GM19238 (cell line): ENCODE results near the gene FCRL2.
A peak's percentile ranks its signal among the peaks of the same experiment; 100 is the strongest.

Experiments
- DNase-seq: peaks from one replicate; pipeline ENCODE4 v3.0.0; 2011; ENCODE audit warnings: low spot score; ENCODE audit not compliant: insufficient read length

FCRL2 gene, protein sequence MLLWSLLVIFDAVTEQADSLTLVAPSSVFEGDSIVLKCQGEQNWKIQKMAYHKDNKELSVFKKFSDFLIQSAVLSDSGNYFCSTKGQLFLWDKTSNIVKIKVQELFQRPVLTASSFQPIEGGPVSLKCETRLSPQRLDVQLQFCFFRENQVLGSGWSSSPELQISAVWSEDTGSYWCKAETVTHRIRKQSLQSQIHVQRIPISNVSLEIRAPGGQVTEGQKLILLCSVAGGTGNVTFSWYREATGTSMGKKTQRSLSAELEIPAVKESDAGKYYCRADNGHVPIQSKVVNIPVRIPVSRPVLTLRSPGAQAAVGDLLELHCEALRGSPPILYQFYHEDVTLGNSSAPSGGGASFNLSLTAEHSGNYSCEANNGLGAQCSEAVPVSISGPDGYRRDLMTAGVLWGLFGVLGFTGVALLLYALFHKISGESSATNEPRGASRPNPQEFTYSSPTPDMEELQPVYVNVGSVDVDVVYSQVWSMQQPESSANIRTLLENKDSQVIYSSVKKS

GRCh38 chr1:157776971-157777391 is at the start of gene FCRL2:
Gene FCRL2, minus strand, starts transcription at chr1:157777132. Its CDS starts 59 bp downstream, at chr1:157777073.
- DNase-seq = no peak

DNA sequence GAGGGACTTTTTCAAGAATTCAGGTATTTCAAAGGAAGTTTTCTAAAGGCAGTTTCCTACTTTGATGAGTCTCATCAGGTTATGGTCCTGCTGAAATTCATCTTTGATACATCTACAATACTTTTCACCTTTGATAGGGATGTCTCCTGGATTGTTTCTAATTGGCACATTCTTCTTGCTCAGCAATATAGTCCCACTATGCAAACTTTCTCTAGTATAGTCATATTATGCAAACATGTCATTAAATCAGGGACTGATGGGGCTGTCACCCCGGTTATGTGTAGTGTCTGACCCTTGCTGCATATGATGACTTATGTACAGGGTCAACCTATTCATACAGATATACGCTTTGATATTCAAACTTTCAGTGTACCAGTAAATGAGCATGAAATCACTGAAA is 43.4 kb upstream of the FCRL2 start:
- no peak for DNase-seq

DNA sequence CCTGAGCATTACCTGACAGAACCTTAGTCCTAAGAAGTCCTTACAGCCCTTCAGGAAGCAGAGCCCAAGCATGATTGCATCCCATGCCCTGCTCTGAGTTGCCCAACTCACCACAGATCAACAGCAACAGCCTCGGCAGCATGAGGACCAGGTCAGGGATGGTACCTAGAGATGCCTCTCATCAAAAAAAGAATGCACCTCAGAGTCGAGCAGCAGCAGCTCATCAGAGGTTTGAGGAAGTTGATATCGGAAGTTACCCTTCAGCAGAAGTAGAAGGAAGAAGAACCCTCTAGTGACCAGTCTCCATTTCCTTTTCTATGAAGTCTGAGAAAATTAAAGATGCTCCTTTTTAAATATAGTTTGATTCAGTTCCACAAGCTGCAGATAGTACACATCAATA is 43.0 kb upstream of the FCRL2 start, which contains the start of gene FCRL1:
FCRL1 (minus strand) TSS at position 225 of the 400 bp plus-strand sequence; CDS start at position 142, 83 bp downstream.
- no peak for DNase-seq

- DNase-seq = no peak
Observed at GRCh38 chr1:157819215-157819614, 42.3 kb upstream of the FCRL2 start.

GRCh38 chr1:157813269-157813668 is 36.3 kb upstream of the FCRL2 start:
- no peak for DNase-seq

- DNase-seq = peak; percentile 58
Observed at GRCh38 chr1:157806431-157807149, 29.7 kb upstream of the FCRL2 start.

DNA sequence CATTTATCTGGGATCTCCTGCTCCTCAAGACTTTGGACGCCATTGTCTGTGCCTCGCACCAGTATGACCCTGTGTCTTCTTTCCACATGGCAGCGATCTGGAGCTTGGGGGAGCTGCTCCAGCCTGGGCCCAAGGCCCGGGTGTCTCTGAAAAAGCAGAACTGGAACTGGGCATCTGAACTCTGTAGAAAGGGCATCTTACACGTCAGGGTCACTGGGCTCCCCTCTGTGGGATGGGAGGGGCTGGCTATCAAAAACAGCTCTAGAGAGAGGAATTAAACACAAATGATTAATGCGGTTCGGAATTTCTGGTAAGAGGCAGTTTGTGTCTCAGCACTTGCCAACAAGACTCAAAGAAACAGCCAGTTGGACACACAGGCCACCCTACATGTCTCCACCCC is 26.9 kb upstream of the FCRL2 start:
- no peak for DNase-seq

- DNase-seq = no peak
Observed at GRCh38 chr1:157799996-157800395, 23.1 kb upstream of the FCRL2 start.

GRCh38 chr1:157798211-157798610 is 21.3 kb upstream of the FCRL2 start:
- no peak for DNase-seq

GRCh38 chr1:157785248-157785647 is 8.3 kb upstream of the FCRL2 start:
- no peak for DNase-seq

- DNase-seq = no peak
Observed at GRCh38 chr1:157784801-157785200, 7.9 kb upstream of the FCRL2 start.

DNA sequence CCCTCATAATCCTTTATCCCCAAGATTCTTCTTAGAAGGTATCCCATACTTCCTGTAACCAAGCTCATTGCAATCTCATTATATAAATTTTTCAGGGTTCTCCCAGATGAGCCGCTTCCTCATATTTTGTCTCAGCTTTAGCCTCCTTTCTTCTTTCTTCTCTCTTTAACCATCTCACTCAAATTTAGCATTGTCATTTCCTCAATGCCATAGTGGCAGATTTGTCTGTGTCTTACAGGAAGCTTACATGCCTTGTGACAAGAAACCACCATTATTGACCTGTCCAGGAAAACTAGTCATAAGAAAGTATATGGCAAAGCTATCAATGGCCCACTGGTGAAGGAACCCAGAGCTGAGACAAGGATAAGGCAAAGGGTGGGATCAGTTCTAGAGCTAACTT is 6.0 kb upstream of the FCRL2 start:
- no peak for DNase-seq

GRCh38 chr1:157781048-157781447 is 4.1 kb upstream of the FCRL2 start:
- no peak for DNase-seq

- no peak for DNase-seq
Observed at GRCh38 chr1:157775101-157775870, 1.6 kb downstream of the FCRL2 start.

DNA sequence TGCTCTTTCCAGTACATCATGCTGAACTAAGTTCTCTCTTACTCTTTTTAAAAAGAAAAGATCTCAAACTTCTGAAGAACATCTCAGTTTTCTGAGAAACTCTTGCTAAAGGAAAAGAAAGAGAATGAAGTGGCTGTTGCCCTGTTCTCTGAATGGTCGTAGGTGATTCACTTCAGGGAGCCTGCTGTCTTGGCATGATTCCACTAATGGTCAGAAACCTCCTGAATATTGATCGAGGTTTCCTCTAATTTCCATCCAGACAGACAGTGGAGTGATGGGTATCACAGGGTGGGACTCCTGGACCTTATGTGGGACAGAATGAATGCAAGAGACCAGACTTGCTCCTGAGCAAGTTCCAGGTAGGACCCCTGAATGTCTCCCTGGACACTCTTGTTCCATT is 2.5 kb downstream of the FCRL2 start:
- DNase-seq = no peak

- peak; percentile 39 for DNase-seq
Observed at GRCh38 chr1:157773493-157774350, 3.2 kb downstream of the FCRL2 start.

DNA sequence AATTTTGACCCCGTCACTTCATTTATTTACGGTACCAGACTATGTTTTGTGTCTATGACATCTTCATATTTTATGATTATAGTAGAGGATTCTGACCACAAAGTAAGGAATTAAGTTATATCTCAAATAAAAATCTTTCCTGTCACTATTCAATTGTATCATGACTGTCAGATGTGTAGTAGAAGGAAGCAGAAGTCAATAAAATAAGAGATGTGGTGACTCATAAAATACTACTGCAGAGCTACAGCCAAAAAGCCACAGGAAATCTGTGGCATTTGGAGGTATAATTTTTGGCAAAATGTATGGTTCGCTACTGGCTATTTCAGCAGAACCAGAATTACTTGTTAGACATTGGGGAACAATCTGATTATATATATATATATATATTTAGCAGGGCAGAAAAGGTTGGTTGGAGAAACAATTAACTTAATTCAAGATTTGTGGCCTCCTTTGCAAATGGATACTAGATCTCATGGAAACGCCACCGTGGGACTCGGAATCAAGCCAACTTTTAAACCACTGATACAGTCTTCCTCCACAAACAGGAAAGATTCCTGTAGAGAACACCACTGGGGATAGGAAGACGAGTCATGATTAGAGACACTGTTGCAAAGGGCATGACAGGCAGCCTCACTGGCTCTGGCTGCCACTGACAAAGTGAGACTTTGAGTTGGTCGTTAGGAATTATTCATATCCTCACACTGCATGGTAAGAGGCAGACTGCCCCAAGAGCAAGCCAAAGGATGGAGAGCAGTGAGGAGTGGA is 5.1 kb downstream of the FCRL2 start:
- no peak for DNase-seq

GRCh38 chr1:157770442-157771043 is 6.4 kb downstream of the FCRL2 start:
- DNase-seq = no peak

GRCh38 chr1:157766792-157767191 is 10.1 kb downstream of the FCRL2 start:
- no peak for DNase-seq
